Measurements from ENCODE around the gene NRGN. TPM values are rescaled to one million over a fixed set of nuclear protein-coding genes. Genes with fewer than 3 reads are reported as not detected.

NRGN gene
- total RNA-seq, 2 experiments from 2014 or later = 15.3 to 17.0 TPM

DNA sequence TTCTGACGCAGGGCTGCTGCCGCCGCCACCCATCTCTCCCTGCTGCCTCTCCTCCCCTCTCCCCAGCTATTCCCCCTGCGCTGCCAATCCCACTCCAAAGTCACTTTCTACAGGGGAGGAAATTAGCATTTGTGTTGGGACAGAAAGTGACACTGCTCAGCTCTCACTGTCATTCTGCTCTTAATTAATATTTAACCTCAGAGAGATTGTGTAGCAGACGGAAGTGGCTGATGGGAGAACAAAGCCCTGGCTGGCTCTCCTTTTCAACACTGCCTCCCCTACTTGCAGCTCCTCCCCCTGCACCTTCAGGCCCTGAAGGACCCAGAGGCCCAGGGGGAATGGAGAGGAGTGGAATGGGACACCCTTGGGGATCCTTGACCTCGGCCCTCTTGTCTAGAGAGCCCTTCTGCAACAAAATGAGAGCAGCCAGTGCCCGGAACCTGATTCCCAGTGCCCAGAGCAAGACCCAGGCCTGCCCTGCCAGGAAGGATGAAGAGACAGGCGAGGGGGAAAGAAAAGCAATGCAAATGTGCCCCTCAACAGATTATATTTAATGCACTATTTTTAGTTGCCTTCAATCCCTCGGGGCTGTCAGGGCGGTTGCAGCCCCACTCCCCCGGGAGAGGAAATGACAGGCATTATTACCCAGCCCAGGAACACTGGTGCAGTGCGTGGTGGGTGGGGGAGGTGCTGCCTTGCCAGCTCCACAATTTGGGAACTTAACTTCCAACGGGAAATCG, 14.6 kb upstream of the NRGN start:
- Mint-ChIP-seq H3K4me1 (ENCODE audit: low read depth) (peaks cover 9% of the 10 kb centered on the region), H3K27ac (no peak overlapping the region), H3K27me3 (peaks cover 11% of the 10 kb centered on the region), H3K36me3 (no peaks in the 10 kb centered on the region), H3K9me3 (no peaks in the 10 kb centered on the region), H3K4me3 (no peak overlapping the region)
- POLR2A ChIA-PET = no interaction called here
- CTCF ChIA-PET = no interaction called here
- no peak for DNase-seq
- intact Hi-C loops (cut with micrococcal nuclease) = no loop called here

- ChIA-PET CTCF (no interaction called here), POLR2A (no interaction called here)
- no peak for DNase-seq
- Mint-ChIP-seq H3K9me3 (no peaks in the 10 kb centered on the region), H3K4me3 (no peak overlapping the region), H3K27me3 (peaks cover 11% of the 10 kb centered on the region), H3K36me3 (no peaks in the 10 kb centered on the region), H3K4me1 (ENCODE audit: low read depth) (peaks cover 9% of the 10 kb centered on the region), H3K27ac (no peak overlapping the region)
- intact Hi-C loops (cut with micrococcal nuclease) = no loop called here
These were observed 14.0 kb upstream of the NRGN start for GRCh38 chr11:124725719-124726105.

GRCh38 chr11:124727474-124727873, 12.3 kb upstream of the NRGN start:
- ChIA-PET POLR2A (no interaction called here), CTCF (interaction anchor here (1.0 kb wide), 1 partner anchor 36 kb away, joined by 4 read pairs; no protein-coding TSS in a partner anchor)
- Mint-ChIP-seq H3K4me3 (no peak overlapping the region), H3K27me3 (peaks cover 10% of the 10 kb centered on the region), H3K27ac (no peak overlapping the region), H3K9me3 (no peaks in the 10 kb centered on the region), H3K4me1 (ENCODE audit: low read depth) (peaks cover 4% of the 10 kb centered on the region), H3K36me3 (no peaks in the 10 kb centered on the region)
- DNase-seq = no peak
- intact Hi-C loops (cut with micrococcal nuclease) = no loop called here

GRCh38 chr11:124728134-124728533, 11.6 kb upstream of the NRGN start:
- no peak for DNase-seq
- peaks cover 7% of the 10 kb centered on the region for H3K27me3 Mint-ChIP-seq
- no peaks in the 10 kb centered on the region for H3K4me1 Mint-ChIP-seq (ENCODE audit: low read depth)
- ChIA-PET POLR2A (no interaction called here), CTCF (no interaction called here)
- no peaks in the 10 kb centered on the region for H3K36me3 Mint-ChIP-seq
- no peaks in the 10 kb centered on the region for H3K9me3 Mint-ChIP-seq
- no peak overlapping the region for H3K4me3 Mint-ChIP-seq
- no peak overlapping the region for H3K27ac Mint-ChIP-seq
- intact Hi-C loops (cut with micrococcal nuclease) = no loop called here

- peaks cover 7% of the 10 kb centered on the region for H3K27me3 Mint-ChIP-seq
- intact Hi-C loops (cut with micrococcal nuclease) = no loop called here
- POLR2A ChIA-PET = no interaction called here
- H3K27ac Mint-ChIP-seq = no peak overlapping the region
- H3K9me3 Mint-ChIP-seq = no peaks in the 10 kb centered on the region
- H3K4me1 Mint-ChIP-seq (ENCODE audit: low read depth) = no peaks in the 10 kb centered on the region
- CTCF ChIA-PET = no interaction called here
- H3K4me3 Mint-ChIP-seq = no peak overlapping the region
- H3K36me3 Mint-ChIP-seq = no peaks in the 10 kb centered on the region
- DNase-seq = no peak
These were observed 10.2 kb upstream of the NRGN start for GRCh38 chr11:124729571-124729970.

DNA sequence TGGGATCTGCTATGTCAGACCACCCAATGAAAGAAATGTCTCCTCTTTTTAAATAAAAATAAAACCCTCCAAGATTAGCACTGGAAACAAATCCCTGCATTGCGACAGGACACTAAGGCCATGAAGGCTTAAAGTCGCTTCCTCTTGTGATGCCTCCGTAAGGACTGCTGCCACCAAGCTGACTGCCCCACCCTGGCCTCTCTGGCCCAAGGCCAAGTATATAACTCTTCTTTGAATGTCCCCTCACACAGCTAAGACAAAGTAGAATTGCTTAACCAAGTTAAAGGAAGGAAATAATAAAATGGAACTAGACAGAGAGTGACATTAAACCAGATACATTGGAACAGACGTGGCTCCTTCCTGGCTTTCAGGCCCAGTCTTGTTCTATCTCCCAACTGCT, 7.5 kb upstream of the NRGN start:
- Mint-ChIP-seq H3K4me1 (ENCODE audit: low read depth) (no peaks in the 10 kb centered on the region), H3K9me3 (no peaks in the 10 kb centered on the region), H3K27ac (no peak overlapping the region), H3K4me3 (no peak overlapping the region), H3K27me3 (no peaks in the 10 kb centered on the region), H3K36me3 (no peaks in the 10 kb centered on the region)
- CTCF ChIA-PET = interaction anchor here (0.7 to 1.5 kb wide), 3 partner anchors 14 to 314 kb away, joined by 3 to 5 read pairs (median 3); no protein-coding TSS in a partner anchor
- DNase-seq = no peak
- intact Hi-C loops (cut with micrococcal nuclease) = no loop called here
- POLR2A ChIA-PET = no interaction called here

- H3K4me3 Mint-ChIP-seq = no peak overlapping the region
- peaks cover 3% of the 10 kb centered on the region for H3K27me3 Mint-ChIP-seq
- intact Hi-C loops (cut with micrococcal nuclease) = no loop called here
- ChIA-PET POLR2A (interaction anchor here (0.9 kb wide), 1 partner anchor 64 kb away, joined by 4 read pairs; the partner anchor contains the start of gene MSANTD2), CTCF (interaction anchor here (1.3 kb wide), 1 partner anchor 9 kb away, joined by 4 read pairs; no protein-coding TSS in a partner anchor)
- H3K9me3 Mint-ChIP-seq = no peaks in the 10 kb centered on the region
- no peak for DNase-seq
- peaks cover 10% of the 10 kb centered on the region for H3K4me1 Mint-ChIP-seq (ENCODE audit: low read depth)
- no peaks in the 10 kb centered on the region for H3K36me3 Mint-ChIP-seq
- H3K27ac Mint-ChIP-seq = no peak overlapping the region
These were observed 3.0 kb upstream of the NRGN start for GRCh38 chr11:124736736-124737135.

DNA sequence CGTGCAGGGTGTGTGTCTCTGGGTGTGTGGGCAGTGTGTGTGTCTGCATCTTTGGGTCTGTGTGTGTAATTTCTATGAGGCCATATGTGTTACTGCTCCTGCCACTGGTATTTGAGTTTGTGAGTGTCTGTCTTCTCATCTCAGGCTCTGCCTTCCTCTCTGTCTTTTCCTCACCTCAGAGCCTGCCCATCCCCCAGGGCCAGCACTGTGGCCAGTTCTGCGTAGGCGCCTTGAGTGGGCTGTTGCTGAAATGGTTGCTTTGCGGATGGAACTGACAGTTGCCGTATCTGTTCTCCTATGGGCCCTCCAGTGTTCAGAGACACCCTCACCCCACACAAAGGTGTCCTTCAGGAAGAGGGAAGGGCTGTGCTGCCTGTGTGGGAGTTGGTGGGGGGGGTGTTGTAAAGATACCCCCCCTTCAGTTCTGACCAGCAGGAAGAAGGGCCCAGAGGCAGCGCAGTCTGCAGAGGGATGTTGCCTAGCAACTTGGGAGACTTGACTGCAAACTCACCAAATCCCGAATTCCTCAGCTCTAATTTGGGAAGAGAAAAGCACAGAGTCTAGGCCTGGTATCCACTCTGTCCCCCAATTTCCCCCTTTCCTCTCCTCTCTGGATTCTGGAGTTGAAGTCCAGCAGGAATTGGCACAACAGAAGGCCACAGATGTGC, 2.0 kb upstream of the NRGN start:
- ChIA-PET POLR2A (interaction anchor here (0.9 kb wide), 1 partner anchor 63 kb away, joined by 4 read pairs; the partner anchor contains the start of gene MSANTD2), CTCF (interaction anchor here (1.2 kb wide), 1 partner anchor 11 kb away, joined by 3 read pairs; no protein-coding TSS in a partner anchor)
- Mint-ChIP-seq H3K27ac (no peak overlapping the region), H3K4me3 (no peak overlapping the region), H3K4me1 (ENCODE audit: low read depth) (peaks cover 10% of the 10 kb centered on the region), H3K9me3 (no peaks in the 10 kb centered on the region), H3K36me3 (no peaks in the 10 kb centered on the region), H3K27me3 (peaks cover 3% of the 10 kb centered on the region)
- no peak for DNase-seq
- intact Hi-C loops (cut with micrococcal nuclease) = no loop called here

DNA sequence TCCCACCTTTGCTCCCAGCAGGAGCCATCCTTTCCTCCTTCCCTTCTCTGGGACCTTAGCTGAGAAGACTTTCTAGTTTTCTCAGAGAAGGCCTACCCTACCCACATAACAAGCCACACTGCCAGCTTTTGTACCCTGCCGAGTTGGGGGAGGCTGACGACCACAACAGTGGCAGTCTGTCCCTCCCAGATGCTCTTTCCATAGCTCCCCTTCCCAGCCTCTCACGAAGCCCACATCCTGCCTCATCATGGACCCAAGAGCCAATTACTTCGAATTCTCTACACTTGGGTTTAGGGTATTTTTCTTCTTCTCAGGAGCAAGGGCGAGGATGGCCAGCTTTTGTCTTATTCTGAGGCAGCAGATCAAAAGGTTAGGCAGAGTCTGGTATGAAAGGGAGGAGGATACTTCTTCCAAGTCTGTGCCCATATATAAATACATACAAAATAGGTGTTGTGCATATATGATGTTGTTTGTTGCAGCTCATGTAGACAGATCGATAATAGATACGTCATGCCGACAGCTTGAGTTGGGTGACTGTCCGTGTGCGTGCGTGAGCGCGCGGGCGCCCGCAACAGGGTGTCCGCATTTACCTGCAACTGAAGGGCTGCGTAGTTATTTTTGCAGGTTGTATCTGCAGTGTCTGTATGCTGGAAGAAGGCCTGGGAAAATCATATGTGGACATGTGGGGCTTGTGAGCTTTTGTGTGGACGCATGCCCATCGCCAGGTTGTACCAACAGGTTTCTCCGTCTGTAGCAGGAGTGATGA, 846 bp upstream of the NRGN start:
- Mint-ChIP-seq H3K36me3 (no peaks in the 10 kb centered on the region), H3K9me3 (no peaks in the 10 kb centered on the region), H3K27me3 (peaks cover 3% of the 10 kb centered on the region), H3K4me1 (ENCODE audit: low read depth) (peaks cover 10% of the 10 kb centered on the region), H3K4me3 (peak overlapping the region; percentile 79), H3K27ac (no peak overlapping the region)
- ChIA-PET POLR2A (interaction anchor here (1.6 kb wide), 1 partner anchor 67 kb away, joined by 3 read pairs; no protein-coding TSS in a partner anchor), CTCF (interaction anchor here (0.6 to 2.0 kb wide), 4 partner anchors 10 to 137 kb away, joined by 3 to 5 read pairs (median 4); no protein-coding TSS in a partner anchor)
- no peak for DNase-seq
- intact Hi-C loops (cut with micrococcal nuclease) = no loop called here

GRCh38 chr11:124740277-124740882, 638 bp downstream of the NRGN start:
- Mint-ChIP-seq H3K36me3 (peaks cover 1% of the 10 kb centered on the region), H3K9me3 (no peaks in the 10 kb centered on the region), H3K4me3 (peak overlapping the region; percentile 79), H3K4me1 (ENCODE audit: low read depth) (peaks cover 13% of the 10 kb centered on the region), H3K27ac (no peak overlapping the region), H3K27me3 (peaks cover 3% of the 10 kb centered on the region)
- POLR2A ChIA-PET = interaction anchor here (1.6 kb wide), 1 partner anchor 66 kb away, joined by 3 read pairs; no protein-coding TSS in a partner anchor
- CTCF ChIA-PET = interaction anchor here (0.6 to 2.0 kb wide), 8 partner anchors 15 to 136 kb away, joined by 3 to 7 read pairs (median 4); partner anchors contain the start of gene TBRG1
- DNase-seq = peak; percentile 82
- intact Hi-C loops (cut with micrococcal nuclease) = loop anchor here (1.0 kb wide), 4 partner anchors 23 to 71 kb away; partner anchors contain the start of genes MSANTD2, SIAE and SPA17

- H3K9me3 Mint-ChIP-seq = no peaks in the 10 kb centered on the region
- DNase-seq = no peak
- intact Hi-C loops (cut with micrococcal nuclease) = no loop called here
- POLR2A ChIA-PET = no interaction called here
- peaks cover 3% of the 10 kb centered on the region for H3K27me3 Mint-ChIP-seq
- H3K36me3 Mint-ChIP-seq = peaks cover 1% of the 10 kb centered on the region
- peaks cover 16% of the 10 kb centered on the region for H3K4me1 Mint-ChIP-seq (ENCODE audit: low read depth)
- CTCF ChIA-PET = interaction anchor here (0.6 to 8.3 kb wide), 3 partner anchors 19 to 113 kb away, joined by 3 to 107 read pairs (median 3); partner anchors contain the start of gene ESAM
- no peak overlapping the region for H3K27ac Mint-ChIP-seq
- H3K4me3 Mint-ChIP-seq = no peak overlapping the region
These were observed 2.8 kb downstream of the NRGN start for GRCh38 chr11:124742555-124742954.
